Measurements from ENCODE around the gene ADGRB3.

GRCh38 chr6:68968301-68968649, 333.2 kb downstream of the ADGRB3 start:
- TF ChIP-seq CTCF (IDR thresholded peaks at IDR 0.05) (no peak), ZBTB33 (IDR thresholded peaks at IDR 0.05; ENCODE audit: borderline replicate concordance, low read depth) (no peak), EP300 (IDR thresholded peaks at IDR 0.05; ENCODE audit: borderline replicate concordance in 1 of 2, low read depth in 1 of 2, low read length in 1 of 2) (no peak)
